ENCODE results near the gene SENP5.

Gene SENP5

GRCh38 chr3:196894557-196895295, 27.0 kb downstream of the SENP5 start:
- DNase-seq (ENCODE audit: low read depth, low spot score) = no peak
- in situ Hi-C loops (cut with HindIII; ENCODE audit: low sequenced_read_pairs) = no loop called here
- no peak overlapping the region for H3K4me3 ChIP-seq (ENCODE audit: low read depth, low read length)
- no peak for TF ChIP-seq CTCF (IDR thresholded peaks at IDR 0.05; ENCODE audit: low read depth, low read length)

- H3K4me3 ChIP-seq (ENCODE audit: low read depth, low read length) = no peak overlapping the region
- in situ Hi-C loops (cut with HindIII; ENCODE audit: low sequenced_read_pairs) = no loop called here
- no peak for TF ChIP-seq CTCF (IDR thresholded peaks at IDR 0.05; ENCODE audit: low read depth, low read length)
- no peak for DNase-seq (ENCODE audit: low read depth, low spot score)
Measured at GRCh38 chr3:196896229-196896628, 28.5 kb downstream of the SENP5 start.

GRCh38 chr3:196901768-196902167, 34.0 kb downstream of the SENP5 start:
- no peak overlapping the region for H3K4me3 ChIP-seq (ENCODE audit: low read depth, low read length)
- TF ChIP-seq CTCF (IDR thresholded peaks at IDR 0.05; ENCODE audit: low read depth, low read length) = no peak
- no peak for DNase-seq (ENCODE audit: low read depth, low spot score)
- in situ Hi-C loops (cut with HindIII; ENCODE audit: low sequenced_read_pairs) = no loop called here

GRCh38 chr3:196902296-196902695, 34.6 kb downstream of the SENP5 start:
- TF ChIP-seq CTCF (IDR thresholded peaks at IDR 0.05; ENCODE audit: low read depth, low read length) = no peak
- in situ Hi-C loops (cut with HindIII; ENCODE audit: low sequenced_read_pairs) = no loop called here
- H3K4me3 ChIP-seq (ENCODE audit: low read depth, low read length) = no peak overlapping the region
- DNase-seq (ENCODE audit: low read depth, low spot score) = no peak

GRCh38 chr3:196903740-196904139, 36.0 kb downstream of the SENP5 start:
- DNase-seq (ENCODE audit: low read depth, low spot score) = no peak
- no peak overlapping the region for H3K4me3 ChIP-seq (ENCODE audit: low read depth, low read length)
- in situ Hi-C loops (cut with HindIII; ENCODE audit: low sequenced_read_pairs) = no loop called here
- TF ChIP-seq CTCF (IDR thresholded peaks at IDR 0.05; ENCODE audit: low read depth, low read length) = no peak

- no peak for DNase-seq (ENCODE audit: low read depth, low spot score)
- in situ Hi-C loops (cut with HindIII; ENCODE audit: low sequenced_read_pairs) = no loop called here
- H3K4me3 ChIP-seq (ENCODE audit: low read depth, low read length) = no peak overlapping the region
- TF ChIP-seq CTCF (IDR thresholded peaks at IDR 0.05; ENCODE audit: low read depth, low read length) = no peak
Measured at GRCh38 chr3:196914866-196915265, 47.1 kb downstream of the SENP5 start.

Data from astrocyte of the spinal cord (primary cell).